Pancreas (tissue), 10 donors: ENCODE measurements around the gene NPHP4. TPM values are rescaled to one million over a fixed set of nuclear protein-coding genes. Genes with fewer than 3 reads are reported as not detected.
A peak's percentile ranks its signal among the peaks of the same experiment; 100 is the strongest.

ENCODE experiments used
- ATAC-seq, 4 donors: fragments of 200-7000 bp; cut with Tn5 transposase; one replicate each; pipeline versions ENCODE4 v1.8.0 to v1.9.1; 2020; ENCODE audit warnings: mild to moderate bottlenecking in 4 of 4, moderate library complexity in 4 of 4
- DNase-seq, 6 donors: peaks; one replicate each; pipeline ENCODE4 v3.0.0-alpha.2; 2020
- FAIRE-seq: peaks from 2 replicates; lab custom pipeline; 2012; peaks lifted over from hg19 to GRCh38; lab: Jason Lieb, UNC
- H3K27ac ChIP-seq, 4 donors: fragments of 200-600 bp; sonication (generic); 1 replicate in 3 of 4; 2 replicates in 1 of 4; pipeline versions ENCODE4 v1.5.0 to v1.8.0; 2020
- H3K27me3 ChIP-seq, 4 donors: fragments of 200-600 bp; one replicate each; pipeline ENCODE4 v1.8.0; 2021
- H3K36me3 ChIP-seq, 3 donors: fragments of 200-600 bp; sonication (generic) in 1 of 3; one replicate each; pipeline versions ENCODE4 v1.5.0 to v1.8.0; 2020 to 2021
- H3K4me1 ChIP-seq, 3 donors: fragments of 200-600 bp; one replicate each; pipeline ENCODE4 v1.8.0; 2021
- H3K4me3 ChIP-seq, 4 donors: fragments of 200-600 bp; sonication (generic) in 2 of 4; one replicate each; pipeline versions ENCODE4 v1.5.0 to v1.8.0; 2020 to 2021
- H3K9me3 ChIP-seq, 4 donors: fragments of 200-600 bp; one replicate each; pipeline ENCODE4 v1.8.0; 2021
- WGBS, 2 donors: extraction: QIAGEN DNeasy Blood & Tissue Kit; methylation state at CpG; one replicate each; pipeline ENCODE4 v1.1.7; 2013; 5-methylcytosine and 5-hydroxymethylcytosine counted together
- intact Hi-C, 3 donors: fragments of 100-400 bp; cut with DNase I; formaldehyde crosslinking; loops; one replicate each; pipeline versions ENCODE4 v1.11.1 to v1.14.2; 2022
- polyA plus RNA-seq, 2 donors: library from polyadenylated mRNA; stranded (reverse); fragments of 200-250 nt; gene quantifications; one replicate each; pipeline ENCODE4 v1.2.3, GENCODE V29; 2013
- total RNA-seq, 6 donors: library from RNA; stranded (reverse); fragmentation: NEBNext Ultra II Directional in 4 of 6; extraction: Animal tissue kit (Norgen Biotek cat#: 25700) in 4 of 6; gene quantifications; one replicate each; pipeline versions ENCODE4 v1.2.1 to v1.2.4, GENCODE V29; 2021 to 2023
- TF ChIP-seq, protein P1 (sequence below), 4 donors: fragments of 200-600 bp; sonication (generic) in 3 of 4; IDR thresholded peaks; one replicate each; pipeline versions ENCODE4 v1.5.0 to v1.8.0; 2021; ENCODE audit warnings: antibody characterized with exemption in 4 of 4
- donor health status: healthy with polysubstance abuse.
- donor health status: DM: no; HTN: no; CAD: no; lungs with moderate emphysema.
- donor health status: DM: no; HTN: no; CAD: no.
- donor health status: control.
- donor health status: control.
- donor health status: Bipolar disorder and iron deficiency.
- donor health status: DM: yes; HTN: yes; CAD: no.
- donor health status: DM: no; HTN: no; CAD: no.
- donor health status: DM: no; HTN: no; CAD: no.
- donor health status: DM: yes; HTN: yes; CAD: no.

The NPHP4 gene
- total RNA-seq (1 to 10 TPM; 4.0 to 8.3 (median 4.8) TPM), polyA plus RNA-seq (1 to 10 TPM; 7.6 to 9.7 TPM)

DNA sequence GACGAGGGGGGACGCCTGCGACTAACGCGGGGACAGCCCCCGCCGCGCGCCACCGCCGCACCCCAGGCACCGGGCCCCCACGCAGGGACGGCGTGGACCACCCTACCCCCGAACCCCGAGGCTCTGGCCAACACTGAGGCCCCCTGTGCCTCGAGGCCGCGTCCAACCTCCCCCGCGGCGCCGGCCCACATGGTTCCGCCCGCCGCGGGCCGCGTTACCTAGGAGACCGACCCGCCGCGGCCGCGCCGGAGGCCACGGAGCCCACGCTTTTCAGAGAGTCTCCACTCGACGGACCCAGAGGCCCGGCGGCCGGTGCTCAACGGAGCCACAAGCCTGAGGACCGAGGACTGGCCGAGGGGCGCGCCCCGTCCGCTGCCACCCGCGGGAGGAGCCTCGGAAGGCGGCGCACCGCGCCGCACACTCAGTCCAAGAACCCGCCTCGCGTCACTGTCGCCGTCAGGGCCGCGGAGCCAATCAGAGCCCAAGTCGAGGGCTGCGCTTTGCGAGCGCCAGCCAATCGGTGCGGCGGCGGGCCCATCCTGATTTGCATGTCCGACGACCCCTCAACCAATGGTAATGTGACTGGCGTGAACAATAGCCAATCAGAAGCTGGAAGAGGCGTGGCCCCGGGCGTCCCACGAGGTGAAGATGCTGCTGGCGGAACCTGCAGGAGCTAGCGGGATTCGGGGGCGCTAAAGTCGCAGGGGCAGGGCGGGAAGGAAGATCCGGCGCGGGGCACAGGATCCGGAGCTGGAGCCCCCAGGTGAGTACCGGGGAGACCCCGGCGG is at the start of gene NPHP4:
Gene NPHP4, minus strand, starts transcription at position 400 of the 788 bp plus-strand sequence. CDS start 6,136 bp downstream, outside the sequence.
- peak; percentile 92 for FAIRE-seq
- Histone ChIP-seq H3K27me3 (no peaks in the 10 kb centered on the region), H3K27ac (peak within 1 kb of the TSS; percentile 68 to 86 (median 82)), H3K36me3 (no peaks in the 10 kb centered on the region), H3K9me3 (no peaks in the 10 kb centered on the region), H3K4me1 (peaks cover 0 to 12% (median 0%) of the 10 kb centered on the region in 3 donors), H3K4me3 (peak within 1 kb of the TSS; percentile 49 to 97 (median 91))
- TF ChIP-seq, protein P1, sequence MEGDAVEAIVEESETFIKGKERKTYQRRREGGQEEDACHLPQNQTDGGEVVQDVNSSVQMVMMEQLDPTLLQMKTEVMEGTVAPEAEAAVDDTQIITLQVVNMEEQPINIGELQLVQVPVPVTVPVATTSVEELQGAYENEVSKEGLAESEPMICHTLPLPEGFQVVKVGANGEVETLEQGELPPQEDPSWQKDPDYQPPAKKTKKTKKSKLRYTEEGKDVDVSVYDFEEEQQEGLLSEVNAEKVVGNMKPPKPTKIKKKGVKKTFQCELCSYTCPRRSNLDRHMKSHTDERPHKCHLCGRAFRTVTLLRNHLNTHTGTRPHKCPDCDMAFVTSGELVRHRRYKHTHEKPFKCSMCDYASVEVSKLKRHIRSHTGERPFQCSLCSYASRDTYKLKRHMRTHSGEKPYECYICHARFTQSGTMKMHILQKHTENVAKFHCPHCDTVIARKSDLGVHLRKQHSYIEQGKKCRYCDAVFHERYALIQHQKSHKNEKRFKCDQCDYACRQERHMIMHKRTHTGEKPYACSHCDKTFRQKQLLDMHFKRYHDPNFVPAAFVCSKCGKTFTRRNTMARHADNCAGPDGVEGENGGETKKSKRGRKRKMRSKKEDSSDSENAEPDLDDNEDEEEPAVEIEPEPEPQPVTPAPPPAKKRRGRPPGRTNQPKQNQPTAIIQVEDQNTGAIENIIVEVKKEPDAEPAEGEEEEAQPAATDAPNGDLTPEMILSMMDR (IDR thresholded peaks at IDR 0.05) = no peak
- intact Hi-C loops = no loop called here
- peak; percentile 96 to 98 (median 98) for ATAC-seq
- peak; percentile 98 to 100 (median 99) for DNase-seq
- 0 to 1% methylated on average over 63 to 94 of the region's 94 CpGs for WGBS, 2 donors

DNA sequence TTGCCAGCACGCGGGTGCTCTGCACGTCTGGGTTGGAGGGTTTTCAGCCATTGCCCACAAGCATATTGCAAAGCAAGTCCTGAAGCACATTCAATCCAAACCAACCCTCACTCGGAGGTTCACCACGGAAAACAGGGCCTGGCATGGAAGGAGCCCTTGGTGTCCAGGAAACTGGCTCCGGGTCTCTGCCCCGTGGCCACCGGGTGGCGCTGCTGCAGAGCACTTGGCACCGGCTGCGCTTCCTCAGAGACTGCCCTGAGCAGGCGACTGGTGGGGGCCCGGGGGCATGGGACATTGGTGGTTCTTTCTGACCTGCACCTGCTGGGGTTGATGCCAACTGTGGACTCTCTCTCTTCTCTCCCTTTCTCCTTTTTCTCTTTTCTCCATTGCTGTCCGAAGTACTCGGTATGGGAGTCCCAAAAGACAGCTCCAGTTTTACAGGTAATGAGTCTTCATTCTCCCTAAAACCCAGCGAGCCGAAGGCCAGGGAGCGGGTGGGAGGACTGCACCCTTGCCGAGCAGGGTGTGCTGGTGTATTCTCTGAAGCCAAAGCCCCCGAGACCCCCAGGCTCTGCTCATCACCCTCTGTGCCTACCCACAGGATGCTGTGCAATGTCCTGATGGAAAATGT is 49.3 kb upstream of the NPHP4 start:
- Histone ChIP-seq H3K27ac (no peak overlapping the region), H3K9me3 (no peaks in the 10 kb centered on the region), H3K4me3 (no peak overlapping the region), H3K36me3 (no peaks in the 10 kb centered on the region), H3K27me3 (no peaks in the 10 kb centered on the region), H3K4me1 (no peaks in the 10 kb centered on the region)
- ATAC-seq (peak in 1 of 4 donors; percentile 51), FAIRE-seq (no peak), DNase-seq (peak in 1 of 6 donors; percentile 67)
- WGBS, 2 donors = 43 to 52% methylated on average over 20 of the region's 20 CpGs
- TF ChIP-seq, protein P1 (IDR thresholded peaks at IDR 0.05) = peak in 1 of 4 donors; percentile 16
- intact Hi-C loops = no loop called here

DNA sequence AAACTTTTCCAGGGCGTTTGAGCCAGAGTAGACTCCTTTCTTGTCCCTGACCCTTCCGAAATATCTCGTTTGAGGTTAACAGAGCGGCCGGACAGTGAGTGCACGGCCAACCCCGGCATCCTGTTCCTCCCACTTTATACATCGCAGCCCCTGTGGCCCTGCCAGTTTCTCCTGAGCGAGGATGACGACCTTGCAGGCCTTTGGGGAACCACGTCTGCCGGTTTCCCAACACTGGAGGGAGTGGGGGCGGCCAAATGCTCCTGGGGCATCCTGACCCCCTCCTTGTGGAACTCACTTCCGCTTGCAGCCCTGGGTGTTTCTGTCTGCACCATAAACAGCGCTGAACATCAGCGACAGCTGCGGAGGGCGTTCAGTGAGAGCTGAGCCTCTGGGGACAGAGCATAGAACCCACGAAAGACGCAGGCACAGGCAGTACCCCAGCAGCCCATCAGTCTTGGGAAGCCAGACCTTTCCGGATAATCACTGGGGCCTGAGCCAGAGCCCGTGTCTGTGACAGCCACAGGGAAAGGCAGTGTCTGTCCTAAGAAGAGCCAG is 48.7 kb upstream of the NPHP4 start:
- FAIRE-seq = no peak
- H3K27me3 ChIP-seq = no peaks in the 10 kb centered on the region
- no peak for ATAC-seq
- no peaks in the 10 kb centered on the region for H3K9me3 ChIP-seq
- H3K4me3 ChIP-seq = no peak overlapping the region
- TF ChIP-seq, protein P1 (IDR thresholded peaks at IDR 0.05) = no peak
- no peak overlapping the region for H3K27ac ChIP-seq
- H3K4me1 ChIP-seq = no peaks in the 10 kb centered on the region
- no peaks in the 10 kb centered on the region for H3K36me3 ChIP-seq
- 72 to 81% methylated on average over 22 of the region's 22 CpGs for WGBS, 2 donors
- intact Hi-C loops = no loop called here
- peak in 1 of 6 donors; percentile 35 for DNase-seq

DNA sequence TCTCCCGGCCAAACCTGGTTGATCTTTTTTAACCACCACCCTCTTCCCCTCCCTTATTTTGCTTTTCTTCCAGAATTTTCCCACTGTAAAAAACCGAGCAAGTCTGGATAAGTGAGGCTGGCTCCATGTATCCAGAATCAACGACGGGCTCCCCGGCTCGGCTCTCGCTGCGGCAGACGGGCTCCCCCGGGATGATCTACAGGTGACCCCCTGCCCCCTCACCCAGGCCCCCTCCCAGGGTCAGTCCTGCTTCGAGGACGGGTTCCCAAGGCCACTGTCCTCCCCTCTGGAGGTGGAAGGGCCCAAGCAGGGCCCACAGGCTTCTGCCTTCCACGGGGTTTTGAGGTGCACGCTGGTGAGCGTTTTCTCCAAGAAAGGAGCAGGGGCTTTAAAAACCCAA is 48.2 kb upstream of the NPHP4 start:
- Histone ChIP-seq H3K27me3 (no peaks in the 10 kb centered on the region), H3K27ac (no peak overlapping the region), H3K4me1 (no peaks in the 10 kb centered on the region), H3K36me3 (no peaks in the 10 kb centered on the region), H3K4me3 (no peak overlapping the region), H3K9me3 (no peaks in the 10 kb centered on the region)
- DNase-seq (peak in 1 of 6 donors; percentile 46), ATAC-seq (no peak), FAIRE-seq (no peak)
- intact Hi-C loops = no loop called here
- TF ChIP-seq, protein P1 (IDR thresholded peaks at IDR 0.05) = no peak
- WGBS, 2 donors = 64 to 73% methylated on average over 15 of the region's 15 CpGs
